ENCODE measurements around the gene OR5T1. TPM values are rescaled to one million over a fixed set of nuclear protein-coding genes. Genes with fewer than 3 reads are reported as not detected.

Gene OR5T1
- total and polyA plus RNA-seq, 5 donors from 2014 or later: not detected

Other genes starting within 250 kb of the OR5T1 start
- not detected for gene OR5AS1, start 246.5 kb upstream of the OR5T1 start, total RNA-seq
- gene OR5AS1, start 246.5 kb upstream of the OR5T1 start, polyA plus RNA-seq: not detected
- not detected for gene OR8I2, start 180.8 kb upstream of the OR5T1 start, total RNA-seq
- gene OR8I2, start 180.8 kb upstream of the OR5T1 start, polyA plus RNA-seq: not detected
- gene OR8H2, start 170.5 kb upstream of the OR5T1 start, total RNA-seq: not detected
- not detected for gene OR8H2, start 170.5 kb upstream of the OR5T1 start, polyA plus RNA-seq
- gene OR8H3, start 151.8 kb upstream of the OR5T1 start, total RNA-seq: not detected
- gene OR8H3, start 151.8 kb upstream of the OR5T1 start, polyA plus RNA-seq: not detected
- gene OR8J3, start 134.0 kb upstream of the OR5T1 start, total RNA-seq: not detected
- not detected for gene OR8J3, start 134.0 kb upstream of the OR5T1 start, polyA plus RNA-seq
- not detected for gene OR8K5, start 113.8 kb upstream of the OR5T1 start, total RNA-seq
- not detected for gene OR8K5, start 113.8 kb upstream of the OR5T1 start, polyA plus RNA-seq
- not detected for gene OR5J2, start 97.5 kb upstream of the OR5T1 start, total RNA-seq
- not detected for gene OR5J2, start 97.5 kb upstream of the OR5T1 start, polyA plus RNA-seq
- gene OR5T2, start 39.9 kb upstream of the OR5T1 start, total RNA-seq: not detected
- not detected for gene OR5T2, start 39.9 kb upstream of the OR5T1 start, polyA plus RNA-seq
- not detected for gene OR5T3, start 21.9 kb upstream of the OR5T1 start, total RNA-seq
- not detected for gene OR5T3, start 21.9 kb upstream of the OR5T1 start, polyA plus RNA-seq
- gene OR8H1, start 18.1 kb downstream of the OR5T1 start, total RNA-seq: not detected
- not detected for gene OR8H1, start 18.1 kb downstream of the OR5T1 start, polyA plus RNA-seq
- gene OR8K3, start 41.0 kb downstream of the OR5T1 start, total RNA-seq: not detected
- gene OR8K3, start 41.0 kb downstream of the OR5T1 start, polyA plus RNA-seq: not detected
- not detected for gene OR8K1, start 71.9 kb downstream of the OR5T1 start, total RNA-seq
- not detected for gene OR8K1, start 71.9 kb downstream of the OR5T1 start, polyA plus RNA-seq
- gene OR8J1, start 80.1 kb downstream of the OR5T1 start, total RNA-seq: not detected
- not detected for gene OR8J1, start 80.1 kb downstream of the OR5T1 start, polyA plus RNA-seq
- gene OR8U1, start 101.5 kb downstream of the OR5T1 start, total RNA-seq: not detected
- not detected for gene OR8U1, start 101.5 kb downstream of the OR5T1 start, polyA plus RNA-seq
- gene OR5AL1, start 138.5 kb downstream of the OR5T1 start, total RNA-seq: not detected
- not detected for gene OR5AL1, start 138.5 kb downstream of the OR5T1 start, polyA plus RNA-seq
- gene OR5M3, start 199.2 kb downstream of the OR5T1 start, total RNA-seq: not detected
- gene OR5M3, start 199.2 kb downstream of the OR5T1 start, polyA plus RNA-seq: not detected
- not detected for gene OR5M8, start 217.2 kb downstream of the OR5T1 start, total RNA-seq
- not detected for gene OR5M8, start 217.2 kb downstream of the OR5T1 start, polyA plus RNA-seq